ENCODE measurements around the gene ZNHIT1. TPM values are rescaled to one million over a fixed set of nuclear protein-coding genes. Genes with fewer than 3 reads are reported as not detected.

The ZNHIT1 gene
- total and polyA plus RNA-seq, 2 of the 8 experiments (the other 6 are each of a cell fraction or from before 2014, with no cell fraction given), result 38.2 to 61.7 TPM

- Histone ChIP-seq H3K27me3 (replicated peaks in 1 of 4; ENCODE audit: control insufficient read depth in 3 of 4, extremely low read depth in 1 of 4, insufficient read depth in 3 of 4, low read length in 3 of 4) (no peaks in the 10 kb centered on the region), H2BK20ac (ENCODE audit: low read length) (no peak overlapping the region), H3K36me3 (ENCODE audit: control insufficient read depth in 2 of 4, insufficient read depth in 4 of 4, low read length in 3 of 4) (peaks cover 2 to 9% (median 5%) of the 10 kb centered on the region in 4 experiments; a peak in 6 of 8 replicates), H3K4me1 (replicated peaks in 1 of 4; ENCODE audit: control insufficient read depth in 3 of 4, insufficient read depth in 4 of 4, low read length in 3 of 4) (peaks cover 0 to 3% (median 2%) of the 10 kb centered on the region in 4 experiments; a peak in 4 of 7 replicates), H2BK120ac (replicated peaks; ENCODE audit: low read depth, low read length) (no peak overlapping the region), H4K20me1 (replicated peaks in 1 of 2; ENCODE audit: control insufficient read depth in 1 of 2, insufficient read depth in 2 of 2, low read length in 2 of 2) (peaks cover 0 to 5% of the 10 kb centered on the region in 2 experiments), H3K4me2 (ENCODE audit: insufficient read depth in 1 of 2, low read depth in 2 of 2, low read length in 2 of 2) (no peak overlapping the region), H3K56ac (replicated peaks; ENCODE audit: insufficient read length, low read depth, low read length) (no peak overlapping the region), H3K27ac (ENCODE audit: low read depth, low read length) (no peak overlapping the region), H3K79me1 (ENCODE audit: low read depth, low read length) (peaks cover 2% of the 10 kb centered on the region; the same call in 1 of the 2 replicates), H3K23me2 (ENCODE audit: low read depth, low read length) (peaks cover 3% of the 10 kb centered on the region), H3K79me2 (ENCODE audit: control insufficient read depth in 1 of 2, insufficient read depth in 2 of 2, low read length in 2 of 2) (peaks cover 0 to 6% of the 10 kb centered on the region in 2 experiments; a peak in 1 of 4 replicates), H2BK5ac (ENCODE audit: low read depth, low read length) (no peak overlapping the region), H3K18ac (ENCODE audit: extremely low read depth, low read length) (no peak overlapping the region), H3K9ac (replicated peaks in 1 of 4; ENCODE audit: extremely low read depth in 1 of 4, low read depth in 3 of 4, low read length in 3 of 4) (no peak overlapping the region), H3K9me3 (ENCODE audit: insufficient read depth in 2 of 2, low read depth in 1 of 2, low read length in 1 of 2) (no peaks in the 10 kb centered on the region), H2AK5ac (ENCODE audit: low read depth, low read length) (no peak overlapping the region), H2BK12ac (ENCODE audit: low read depth, low read length) (no peak overlapping the region), H3K4me3 (ENCODE audit: extremely low read depth in 1 of 4, insufficient read depth in 2 of 4, low read depth in 3 of 4, low read length in 4 of 4) (no peak overlapping the region), H2AFZ (ENCODE audit: low read length) (no peak overlapping the region), H3K14ac (ENCODE audit: insufficient read length) (no peak overlapping the region), H4K8ac (ENCODE audit: extremely low read depth, insufficient read depth, low read length) (no peak overlapping the region), H4K5ac (ENCODE audit: insufficient read length, low read depth, low read length) (no peak overlapping the region), H2BK15ac (ENCODE audit: low read length) (no peak overlapping the region), H3K23ac (ENCODE audit: insufficient read length) (no peak overlapping the region), H3K4ac (replicated peaks; ENCODE audit: insufficient read length, low read depth, low read length) (no peak overlapping the region), H4K91ac (replicated peaks; ENCODE audit: insufficient read length, low read length) (no peak overlapping the region)
- FAIRE-seq, result no peak
- 96% methylated on average over 14 of the region's 15 CpGs; no CpG with 5 or more reads in 1 of the 2 experiments for WGBS, 2 experiments (ENCODE audit: extremely low coverage in 1 of 2, insufficient coverage in 1 of 2, insufficient read length in 1 of 2, insufficient replicate concordance in 2 of 2, low coverage in 1 of 2, low lambda C conversion rate in 2 of 2, missing lambda C conversion rate in 1 of 2)
- CTCF ChIA-PET (ENCODE audit: partially characterized antibody), result interaction anchor here (1.2 to 3.1 kb wide), 4 partner anchors 11 to 92 kb away, joined by 3 to 16 read pairs (median 6); partner anchors contain the start of gene FIS1
- POLR2A ChIA-PET (ENCODE audit: partially characterized antibody), result no interaction called here
- no peak for DNase-seq (ENCODE audit: low read depth in 1 of 2, low spot score in 2 of 2)
- TF ChIP-seq E2F6 (IDR thresholded peaks at IDR 0.05) (no peak), CTCF (IDR thresholded peaks at IDR 0.05; ENCODE audit: control extremely low read depth in 1 of 3, insufficient read depth in 1 of 3, low read depth in 1 of 3, low read length in 3 of 3) (no peak), SUZ12 (IDR thresholded peaks at IDR 0.05; ENCODE audit: low read length) (no peak), POU5F1 (IDR thresholded peaks at IDR 0.05; ENCODE audit: low read depth, low read length) (no peak), FOSL1 (IDR thresholded peaks at IDR 0.05; ENCODE audit: insufficient read depth, low read depth, low read length) (no peak), RNF2 (IDR thresholded peaks at IDR 0.05; ENCODE audit: borderline replicate concordance, low read depth, low read length, missing control alignments, poor library complexity, severe bottlenecking) (no peak), TBP (IDR thresholded peaks at IDR 0.05; ENCODE audit: low read depth, low read length) (no peak), NANOG (IDR thresholded peaks at IDR 0.05; ENCODE audit: insufficient read depth, low read depth, low read length, poor library complexity, severe bottlenecking) (no peak), TEAD4 (IDR thresholded peaks at IDR 0.05; ENCODE audit: low read depth, low read length) (no peak), SIRT6 (IDR thresholded peaks at IDR 0.05; ENCODE audit: low read length) (no peak)
These were observed 5.6 kb downstream of the ZNHIT1 start for GRCh38 chr7:101223528-101223927.
